Osteocyte (in vitro differentiated cells): ENCODE data around the gene DNAJC18. TPM values are rescaled to one million over a fixed set of nuclear protein-coding genes. Genes with fewer than 3 reads are reported as not detected.

Experiments
- DNase-seq: peaks from one replicate; pipeline ENCODE4 v3.0.0; 2021; ENCODE audit warnings: mixed read lengths; ENCODE audit not compliant: unreplicated experiment; ENCODE audit errors: extremely low spot score
- H3K27ac Mint-ChIP-seq: one replicate; pipeline ENCODE4 v1.8.0; 2021; ENCODE audit warnings: mild to moderate bottlenecking, mixed read lengths; ENCODE audit not compliant: unreplicated experiment
- H3K27me3 Mint-ChIP-seq: one replicate; pipeline ENCODE4 v1.8.0; 2021; ENCODE audit warnings: mixed read lengths; ENCODE audit not compliant: unreplicated experiment
- H3K36me3 Mint-ChIP-seq: one replicate; pipeline ENCODE4 v1.8.0; 2021; ENCODE audit warnings: mixed read lengths; ENCODE audit not compliant: unreplicated experiment
- H3K4me1 Mint-ChIP-seq: one replicate; pipeline ENCODE4 v1.8.0; 2021; ENCODE audit warnings: mixed read lengths; ENCODE audit not compliant: unreplicated experiment
- H3K4me3 Mint-ChIP-seq: one replicate; pipeline ENCODE4 v1.8.0; 2021; ENCODE audit warnings: mild to moderate bottlenecking, moderate library complexity, mixed read lengths; ENCODE audit not compliant: unreplicated experiment
- H3K9me3 Mint-ChIP-seq: one replicate; pipeline ENCODE4 v1.8.0; 2021; ENCODE audit warnings: mixed read lengths; ENCODE audit not compliant: unreplicated experiment
- total RNA-seq: library from RNA; stranded (reverse); gene quantifications from 2 replicates; pipeline ENCODE4 v1.2.1, GENCODE V29; 2021
- TF ChIP-seq, protein P1 (sequence below): fragments of 200-600 bp; sonication (generic); IDR thresholded peaks from 2 replicates; pipeline ENCODE4 v1.5.0; 2021; ENCODE audit warnings: antibody characterized with exemption, mild to moderate bottlenecking, moderate library complexity

Gene DNAJC18
- total RNA-seq, 1 donor from 2014 or later: 32.7 TPM

- H3K27me3 Mint-ChIP-seq: no peaks in the 10 kb centered on the region
- H3K4me1 Mint-ChIP-seq: peaks cover 41% of the 10 kb centered on the region
- no peaks in the 10 kb centered on the region for H3K36me3 Mint-ChIP-seq
- H3K4me3 Mint-ChIP-seq: no peak overlapping the region
- TF ChIP-seq, protein P1, sequence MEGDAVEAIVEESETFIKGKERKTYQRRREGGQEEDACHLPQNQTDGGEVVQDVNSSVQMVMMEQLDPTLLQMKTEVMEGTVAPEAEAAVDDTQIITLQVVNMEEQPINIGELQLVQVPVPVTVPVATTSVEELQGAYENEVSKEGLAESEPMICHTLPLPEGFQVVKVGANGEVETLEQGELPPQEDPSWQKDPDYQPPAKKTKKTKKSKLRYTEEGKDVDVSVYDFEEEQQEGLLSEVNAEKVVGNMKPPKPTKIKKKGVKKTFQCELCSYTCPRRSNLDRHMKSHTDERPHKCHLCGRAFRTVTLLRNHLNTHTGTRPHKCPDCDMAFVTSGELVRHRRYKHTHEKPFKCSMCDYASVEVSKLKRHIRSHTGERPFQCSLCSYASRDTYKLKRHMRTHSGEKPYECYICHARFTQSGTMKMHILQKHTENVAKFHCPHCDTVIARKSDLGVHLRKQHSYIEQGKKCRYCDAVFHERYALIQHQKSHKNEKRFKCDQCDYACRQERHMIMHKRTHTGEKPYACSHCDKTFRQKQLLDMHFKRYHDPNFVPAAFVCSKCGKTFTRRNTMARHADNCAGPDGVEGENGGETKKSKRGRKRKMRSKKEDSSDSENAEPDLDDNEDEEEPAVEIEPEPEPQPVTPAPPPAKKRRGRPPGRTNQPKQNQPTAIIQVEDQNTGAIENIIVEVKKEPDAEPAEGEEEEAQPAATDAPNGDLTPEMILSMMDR: no peak
- no peak for DNase-seq
- peak overlapping the region; percentile 79 for H3K27ac Mint-ChIP-seq
- no peaks in the 10 kb centered on the region for H3K9me3 Mint-ChIP-seq
Observed at GRCh38 chr5:139459451-139459934, 20.2 kb upstream of the DNAJC18 start.

DNA sequence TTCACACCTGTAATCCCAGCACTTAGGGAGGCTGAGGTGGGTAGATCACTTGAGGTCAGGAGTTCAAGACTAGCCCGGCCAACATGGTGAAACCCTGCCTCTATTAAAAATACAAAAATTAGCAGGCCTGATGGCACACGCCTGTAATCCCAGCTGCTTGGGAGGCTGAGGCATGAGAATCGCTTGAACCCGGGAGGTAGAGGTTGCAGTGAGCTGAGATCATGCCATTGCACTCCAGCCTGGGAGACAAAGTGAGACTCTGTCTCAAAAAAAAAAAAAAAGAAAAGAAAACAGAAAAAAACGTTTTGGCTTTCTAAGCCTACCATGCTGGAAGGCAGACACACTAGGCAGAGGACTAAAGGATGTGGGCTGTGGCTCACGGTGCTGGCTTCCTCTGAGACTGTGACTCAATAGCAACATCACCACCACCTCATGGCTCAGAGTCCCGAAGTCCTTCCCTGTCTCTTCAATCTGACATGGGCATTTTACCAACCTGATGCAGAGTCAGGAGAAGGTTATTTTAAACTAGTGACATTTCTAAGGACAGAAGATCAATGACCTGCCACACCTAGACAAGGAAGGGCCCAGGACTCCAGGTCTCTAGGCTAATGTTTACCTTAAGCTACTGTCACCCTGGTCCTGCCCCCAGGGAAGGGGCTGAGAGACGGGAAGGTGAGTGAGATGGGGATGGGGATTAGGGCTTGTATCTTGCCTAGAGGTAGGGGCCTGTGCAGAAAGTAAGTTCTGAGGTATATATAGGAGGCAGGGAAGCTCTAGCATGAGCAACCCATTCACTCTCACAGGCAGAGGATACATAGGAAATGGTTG lies 19.5 kb upstream of the DNAJC18 start:
- Mint-ChIP-seq H3K27ac (peak overlapping the region; percentile 79), H3K4me3 (no peak overlapping the region), H3K4me1 (peaks cover 41% of the 10 kb centered on the region), H3K36me3 (no peaks in the 10 kb centered on the region), H3K9me3 (no peaks in the 10 kb centered on the region), H3K27me3 (no peaks in the 10 kb centered on the region)
- TF ChIP-seq, protein P1: no peak
- DNase-seq: no peak

DNA sequence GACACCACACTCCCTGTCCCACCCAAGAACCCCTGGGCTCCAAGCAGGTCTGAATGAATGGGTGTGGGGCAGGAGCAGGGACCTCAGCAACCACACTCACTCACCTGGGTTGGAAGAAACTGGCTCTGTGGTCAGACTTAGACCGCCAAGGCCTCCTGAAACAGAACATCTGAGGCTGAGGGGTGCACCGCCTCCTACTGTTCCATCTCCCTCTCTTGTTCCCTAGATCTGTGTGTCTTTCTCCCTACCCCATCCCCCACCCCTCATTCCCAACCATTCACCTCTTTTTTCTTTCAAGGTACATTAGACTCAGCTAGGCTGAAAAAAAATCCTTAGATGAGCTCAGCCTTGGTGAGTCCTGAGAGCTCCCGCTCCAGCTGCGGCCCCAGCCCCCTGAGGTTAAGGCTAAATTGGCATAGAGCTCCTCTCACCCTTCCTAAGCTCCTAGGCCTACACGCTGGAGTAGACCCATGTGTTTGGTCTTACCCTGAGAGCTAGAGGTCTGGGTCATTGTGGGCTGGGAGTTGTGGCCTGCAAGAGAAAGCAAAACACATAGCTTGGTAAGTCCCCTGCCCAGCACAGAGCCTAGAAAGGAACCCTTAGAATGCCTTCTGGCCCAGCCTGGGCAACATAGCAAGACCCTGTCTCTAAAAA lies 18.5 kb upstream of the DNAJC18 start:
- TF ChIP-seq, protein P1: no peak
- Mint-ChIP-seq H3K9me3 (no peaks in the 10 kb centered on the region), H3K4me3 (no peak overlapping the region), H3K36me3 (no peaks in the 10 kb centered on the region), H3K27me3 (no peaks in the 10 kb centered on the region), H3K4me1 (peaks cover 38% of the 10 kb centered on the region), H3K27ac (peak overlapping the region; percentile 41)
- DNase-seq: no peak

DNA sequence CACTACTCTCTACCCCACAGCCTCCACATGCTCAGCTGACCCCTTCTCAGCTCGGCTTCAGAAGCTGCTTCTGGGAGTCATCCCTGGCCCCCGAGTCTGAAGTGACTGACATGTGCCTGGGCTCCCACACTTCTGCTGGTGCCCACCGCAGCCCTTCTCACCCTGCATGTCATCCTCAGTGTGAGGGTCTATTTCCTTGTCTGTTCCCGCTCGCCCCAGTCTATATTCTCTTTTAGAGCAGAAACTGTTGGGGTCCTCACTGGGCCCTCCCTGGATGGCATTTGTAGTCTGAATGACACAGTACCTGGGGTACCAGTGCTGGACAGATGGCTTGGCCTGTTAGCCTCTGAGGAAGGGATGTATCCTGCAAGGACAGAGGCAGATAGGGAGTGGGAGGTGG lies 17.9 kb upstream of the DNAJC18 start:
- no peak for DNase-seq
- TF ChIP-seq, protein P1: no peak
- Mint-ChIP-seq H3K27ac (no peak overlapping the region), H3K4me3 (no peak overlapping the region), H3K27me3 (no peaks in the 10 kb centered on the region), H3K4me1 (peaks cover 33% of the 10 kb centered on the region), H3K9me3 (no peaks in the 10 kb centered on the region), H3K36me3 (no peaks in the 10 kb centered on the region)

DNA sequence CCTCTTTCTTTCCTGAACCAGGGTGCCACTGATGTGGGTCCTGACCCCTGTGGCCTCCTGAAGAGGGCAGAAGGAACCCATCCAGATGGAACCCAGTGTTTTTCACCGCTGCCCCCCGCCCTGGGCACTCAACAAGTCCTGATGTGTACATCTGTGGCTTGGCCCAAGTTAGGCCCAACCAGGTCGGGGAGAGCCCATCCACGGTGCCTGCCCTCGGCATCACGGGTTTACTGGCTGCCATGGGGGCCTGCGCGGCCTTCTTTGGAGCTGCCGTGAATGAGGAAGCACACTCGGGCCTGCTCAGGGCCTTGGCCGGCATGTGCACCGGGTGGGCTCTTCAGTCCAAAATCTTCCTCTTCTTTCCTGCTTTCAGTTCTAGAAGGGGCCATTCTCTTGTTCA lies 17.5 kb upstream of the DNAJC18 start:
- Mint-ChIP-seq H3K36me3 (no peaks in the 10 kb centered on the region), H3K27ac (no peak overlapping the region), H3K4me3 (no peak overlapping the region), H3K27me3 (no peaks in the 10 kb centered on the region), H3K9me3 (no peaks in the 10 kb centered on the region), H3K4me1 (peaks cover 28% of the 10 kb centered on the region)
- TF ChIP-seq, protein P1: no peak
- DNase-seq: no peak
